ENCODE results near the gene TAOK1.

Gene TAOK1

GRCh38 chr17:29389982-29390850 is at the start of gene TAOK1 (continued):
- TF ChIP-seq ZNF426 (tag by site-specific recombination; IDR thresholded peaks at IDR 0.05) (no peak), ZNF571 (tag by site-specific recombination; IDR thresholded peaks at IDR 0.05) (no peak), ZSCAN16 (tag by site-specific recombination; IDR thresholded peaks at IDR 0.05) (peak; percentile 68; the same call in 1 of the 2 replicates), ZNF416 (tag by site-specific recombination; IDR thresholded peaks at IDR 0.05) (no peak), ZNF169 (tag by site-specific recombination; IDR thresholded peaks at IDR 0.05) (no peak), ZNF155 (tag by site-specific recombination; IDR thresholded peaks at IDR 0.05) (no peak), ZNF391 (tag by site-specific recombination; IDR thresholded peaks at IDR 0.05; ENCODE audit: borderline replicate concordance, low read depth) (peak; percentile 84), ZNF513 (tag by site-specific recombination; IDR thresholded peaks at IDR 0.05) (no peak), ZNF555 (tag by site-specific recombination; conservative IDR thresholded peaks at IDR 0.05) (no peak), ZBTB7A (tag by site-specific recombination; IDR thresholded peaks at IDR 0.05; ENCODE audit: low read depth) (peak; percentile 99), SETDB1 (IDR thresholded peaks at IDR 0.05; ENCODE audit: insufficient read length, low read length) (no peak), BCL11A (tag by site-specific recombination; IDR thresholded peaks at IDR 0.05; ENCODE audit: low read depth) (peak; percentile 86; the same call in 1 of the 2 replicates), ZBTB10 (tag by site-specific recombination; IDR thresholded peaks at IDR 0.05) (peak; percentile 95), ZNF280C (tag by site-specific recombination; IDR thresholded peaks at IDR 0.05) (no peak), REST (tag by site-specific recombination; IDR thresholded peaks at IDR 0.05) (peak; percentile 99), HOXC10 (CRISPR knock-in tag; IDR thresholded peaks at IDR 0.05) (no peak), ZNF221 (tag by site-specific recombination; IDR thresholded peaks at IDR 0.05; ENCODE audit: borderline replicate concordance) (no peak), ZNF350 (tag by site-specific recombination; IDR thresholded peaks at IDR 0.05) (no peak), ZNF175 (tag by site-specific recombination; IDR thresholded peaks at IDR 0.05) (no peak), HOXD13 (CRISPR knock-in tag; IDR thresholded peaks at IDR 0.05; ENCODE audit: borderline replicate concordance) (no peak; the same call in 1 of the 2 replicates), ZSCAN23 (tag by site-specific recombination; IDR thresholded peaks at IDR 0.05) (no peak), ZNF133 (tag by site-specific recombination; IDR thresholded peaks at IDR 0.05) (no peak), ZNF843 (tag by site-specific recombination; IDR thresholded peaks at IDR 0.05) (peak; percentile 63; the same call in 1 of the 2 replicates), ZNF768 (tag by site-specific recombination; IDR thresholded peaks at IDR 0.05) (no peak), ZNF560 (tag by site-specific recombination; IDR thresholded peaks at IDR 0.05; ENCODE audit: borderline replicate concordance) (no peak), ZNF423 (tag by site-specific recombination; IDR thresholded peaks at IDR 0.05) (0 out of 2 replicates have a peak, but pooled peaks have one; percentile 21), ZNF449 (tag by site-specific recombination; IDR thresholded peaks at IDR 0.05) (no peak), ZNF777 (tag by site-specific recombination; IDR thresholded peaks at IDR 0.05; ENCODE audit: borderline replicate concordance) (no peak), ZNF37A (tag by site-specific recombination; IDR thresholded peaks at IDR 0.05) (no peak)

Data from HEK293 (cell line).